ENCODE data around the gene DUSP28.
"Not testable (repeated sequence)": the region's sequence is repeated elsewhere in the genome, so short reads cannot be mapped to it uniquely, and the experiment has no call there.

Gene DUSP28

DNA sequence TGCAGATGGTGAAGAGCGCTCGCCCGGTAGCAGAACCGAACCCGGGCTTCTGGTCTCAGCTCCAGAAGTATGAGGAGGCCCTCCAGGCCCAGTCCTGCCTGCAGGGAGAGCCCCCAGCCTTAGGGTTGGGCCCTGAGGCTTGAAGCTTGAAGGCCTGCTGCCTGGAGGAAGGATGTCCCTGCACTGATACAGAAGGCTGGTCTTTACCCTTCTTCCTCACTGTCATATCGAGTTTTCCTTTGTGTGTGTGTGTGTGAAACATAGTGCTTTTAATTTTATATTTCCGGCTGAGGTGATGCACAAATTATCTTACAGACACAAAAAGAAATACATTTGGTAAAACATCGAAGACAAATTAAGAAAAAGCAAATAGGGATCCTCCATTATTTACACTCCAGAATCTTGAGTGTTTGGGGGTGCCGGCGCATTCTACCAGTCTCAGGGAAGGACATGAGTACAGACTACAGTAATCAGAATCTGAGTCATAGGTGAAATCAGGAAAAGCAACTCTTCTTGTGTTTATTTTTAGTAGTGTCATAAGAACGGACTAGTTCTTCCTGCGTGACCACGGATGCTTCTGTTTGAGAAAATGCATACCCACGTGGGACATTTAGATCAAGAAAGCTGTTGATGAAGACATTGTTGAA is 1.3 kb downstream of the DUSP28 start:
- TF ChIP-seq CTCF (IDR thresholded peaks at IDR 0.05; ENCODE audit: borderline replicate concordance, insufficient read depth, low read depth, low read length): no peak
- peak overlapping the region; percentile 78 for H3K4me3 ChIP-seq (ENCODE audit: low read depth, low read length)

GRCh38 chr2:240563231-240563630 is 3.1 kb downstream of the DUSP28 start:
- not testable (repeated sequence) for H3K4me3 ChIP-seq (ENCODE audit: low read depth, low read length)

GRCh38 chr2:240563951-240564560 is 3.9 kb downstream of the DUSP28 start:
- no peak for TF ChIP-seq CTCF (IDR thresholded peaks at IDR 0.05; ENCODE audit: borderline replicate concordance, insufficient read depth, low read depth, low read length)
- no peak overlapping the region for H3K4me3 ChIP-seq (ENCODE audit: low read depth, low read length)

GRCh38 chr2:240564561-240565332 is 4.6 kb downstream of the DUSP28 start:
- peak overlapping the region; percentile 41 for H3K4me3 ChIP-seq (ENCODE audit: low read depth, low read length)
- TF ChIP-seq CTCF (IDR thresholded peaks at IDR 0.05; ENCODE audit: borderline replicate concordance, insufficient read depth, low read depth, low read length): peak; percentile 44; the same call in 1 of the 2 replicates

GRCh38 chr2:240565333-240566202 is 5.4 kb downstream of the DUSP28 start:
- TF ChIP-seq CTCF (IDR thresholded peaks at IDR 0.05; ENCODE audit: borderline replicate concordance, insufficient read depth, low read depth, low read length): 0 out of 2 replicates have a peak, but pooled peaks have one; percentile 3
- H3K4me3 ChIP-seq (ENCODE audit: low read depth, low read length): peak overlapping the region; percentile 41

DNA sequence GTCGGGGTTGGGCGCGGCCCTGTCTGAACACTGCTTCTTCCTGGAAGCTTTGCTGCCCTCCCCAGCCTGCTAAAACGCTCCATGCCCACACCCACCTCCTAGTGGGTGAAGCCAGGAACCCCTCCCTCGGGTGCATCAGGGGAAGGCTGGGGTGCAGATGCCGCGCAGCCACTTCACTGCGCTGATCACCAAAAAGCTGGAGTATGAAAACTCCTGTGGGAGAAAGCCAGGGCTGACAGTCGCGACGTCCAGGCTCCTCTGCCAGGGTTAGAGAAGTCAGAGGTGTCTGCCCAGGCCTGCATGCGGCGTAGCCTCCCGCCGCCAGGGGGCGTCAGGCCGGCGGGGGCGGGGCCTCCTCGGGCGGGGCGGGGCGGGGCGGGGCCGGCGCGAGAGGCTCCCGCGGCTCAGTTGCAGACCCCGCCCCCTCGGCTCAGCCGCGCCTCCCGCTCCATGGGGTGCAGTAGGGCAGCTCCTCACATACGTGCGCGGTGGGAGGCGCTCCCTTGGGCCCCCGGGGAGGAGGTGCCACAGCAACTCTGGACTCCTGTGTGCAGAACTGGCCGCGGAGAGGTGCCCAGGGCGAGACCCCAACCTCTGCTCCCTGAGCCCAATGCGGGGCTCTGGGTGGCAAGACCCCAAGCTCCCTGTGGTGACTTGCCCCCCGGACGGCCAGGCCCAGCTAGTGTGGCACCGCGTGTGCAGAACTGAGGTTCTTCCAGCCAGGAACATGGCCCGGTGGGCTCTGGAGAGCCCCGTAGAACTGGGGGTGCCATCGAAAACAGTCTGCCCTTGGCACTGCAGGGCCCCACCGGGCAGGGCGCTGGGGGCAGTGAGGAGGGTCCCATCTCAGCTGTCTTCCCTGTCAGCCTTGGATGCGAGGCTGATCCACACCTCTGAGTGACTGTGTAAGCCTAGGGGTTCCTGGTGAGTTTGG is 6.3 kb downstream of the DUSP28 start:
- H3K4me3 ChIP-seq (ENCODE audit: low read depth, low read length): peak overlapping the region; percentile 41
- TF ChIP-seq CTCF (IDR thresholded peaks at IDR 0.05; ENCODE audit: borderline replicate concordance, insufficient read depth, low read depth, low read length): peak; percentile 86

Measured in GM12875 (cell line).